ENCODE measurements around the gene DCHS1.

GRCh38 chr11:6599881-6600390 is 55.7 kb downstream of the DCHS1 start:
- no peak for TF ChIP-seq EZH2 (IDR thresholded peaks at IDR 0.05; ENCODE audit: low read length, missing control alignments)
- TF ChIP-seq, protein P1, sequence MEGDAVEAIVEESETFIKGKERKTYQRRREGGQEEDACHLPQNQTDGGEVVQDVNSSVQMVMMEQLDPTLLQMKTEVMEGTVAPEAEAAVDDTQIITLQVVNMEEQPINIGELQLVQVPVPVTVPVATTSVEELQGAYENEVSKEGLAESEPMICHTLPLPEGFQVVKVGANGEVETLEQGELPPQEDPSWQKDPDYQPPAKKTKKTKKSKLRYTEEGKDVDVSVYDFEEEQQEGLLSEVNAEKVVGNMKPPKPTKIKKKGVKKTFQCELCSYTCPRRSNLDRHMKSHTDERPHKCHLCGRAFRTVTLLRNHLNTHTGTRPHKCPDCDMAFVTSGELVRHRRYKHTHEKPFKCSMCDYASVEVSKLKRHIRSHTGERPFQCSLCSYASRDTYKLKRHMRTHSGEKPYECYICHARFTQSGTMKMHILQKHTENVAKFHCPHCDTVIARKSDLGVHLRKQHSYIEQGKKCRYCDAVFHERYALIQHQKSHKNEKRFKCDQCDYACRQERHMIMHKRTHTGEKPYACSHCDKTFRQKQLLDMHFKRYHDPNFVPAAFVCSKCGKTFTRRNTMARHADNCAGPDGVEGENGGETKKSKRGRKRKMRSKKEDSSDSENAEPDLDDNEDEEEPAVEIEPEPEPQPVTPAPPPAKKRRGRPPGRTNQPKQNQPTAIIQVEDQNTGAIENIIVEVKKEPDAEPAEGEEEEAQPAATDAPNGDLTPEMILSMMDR (conservative IDR thresholded peaks at IDR 0.05 in 1 of 2, IDR thresholded peaks at IDR 0.05 in 1 of 2; ENCODE audit: low read depth in 1 of 2, low read length in 2 of 2) = no peak
